H1 (cell line): ENCODE data around the gene BAIAP2. TPM values are rescaled to one million over a fixed set of nuclear protein-coding genes. Genes with fewer than 3 reads are reported as not detected.

Experiments
- ASH2L ChIP-seq: fragments of 200-600, 300-600 bp; sonication (generic); IDR thresholded peaks from one replicate; pipeline ENCODE4 v1.7.1; 2017; ENCODE audit warnings: low read length
- JUND ChIP-seq: IDR thresholded peaks from 2 replicates; pipeline ENCODE4 v1.6.1; 2011; ENCODE audit warnings: mild to moderate bottlenecking, improper control_type of control experiment, low read length
- POU5F1 ChIP-seq: IDR thresholded peaks from 2 replicates; pipeline ENCODE4 v1.6.1; 2011; ENCODE audit warnings: low read depth, mild to moderate bottlenecking, low read length, moderate library complexity
- RAD21 ChIP-seq, 2 experiments: IDR thresholded peaks in 1 of 2; conservative IDR thresholded peaks in 1 of 2; 2 replicates each; pipeline ENCODE4 v1.6.1; 2011; ENCODE audit warnings: low read depth in 2 of 2, low read length in 2 of 2, improper control_type of control experiment in 1 of 2, inconsistent platforms in 1 of 2, mild to moderate bottlenecking in 1 of 2, moderate library complexity in 1 of 2
- SAP30 ChIP-seq: fragments of 300-600 bp; sonication (generic); IDR thresholded peaks from 2 replicates; pipeline ENCODE4 v1.7.1; 2012; ENCODE audit warnings: low read length, moderate library complexity, mild to moderate bottlenecking, inconsistent platforms; ENCODE audit not compliant: insufficient read depth, insufficient replicate concordance
- SIX5 ChIP-seq: IDR thresholded peaks from 2 replicates; pipeline ENCODE4 v1.6.1; 2011; ENCODE audit warnings: mild to moderate bottlenecking, low read depth, low read length
- SP2 ChIP-seq: IDR thresholded peaks from 2 replicates; pipeline ENCODE4 v1.6.1; 2012; ENCODE audit warnings: mild to moderate bottlenecking, low read length, inconsistent platforms
- TAF1 ChIP-seq: IDR thresholded peaks from 2 replicates; pipeline ENCODE4 v1.6.1; 2011; ENCODE audit warnings: mild to moderate bottlenecking, low read depth, low read length
- polyA plus RNA-seq, 7 experiments: library from polyadenylated mRNA; depleted of rRNA in 3 of 7; stranded (reverse) in 5 of 7; unstranded in 2 of 7; fragments of >200 nt in 5 of 7; fragments of 200-250 nt in 2 of 7; gene quantifications; 1 replicate in 5 of 7; 2 replicates in 1 of 7; 4 replicates in 1 of 7; pipeline versions ENCODE4 v1.2.1 to v1.2.3, GENCODE V29; 2011 to 2013; ENCODE audit warnings: missing spikeins in 2 of 7, mixed read lengths in 2 of 7
- total RNA-seq: library from RNA; stranded (reverse); fragmentation: NEBNext Ultra II Directional; extraction: Animal tissue kit (Norgen Biotek cat#: 25700); gene quantifications from 2 replicates; pipeline ENCODE4 v1.2.1, GENCODE V29; 2021

BAIAP2 gene
- total and polyA plus RNA-seq, 2 of the 8 experiments (the other 6 are each of a cell fraction or from before 2014, with no cell fraction given): 10.0 to 22.8 TPM

GRCh38 chr17:81073967-81074839 lies 39.3 kb downstream of the BAIAP2 start (continued):
- TF ChIP-seq SIX5: no peak
- no peak for TF ChIP-seq TAF1
- no peak for TF ChIP-seq RAD21 (IDR thresholded peaks at IDR 0.05 in 1 of 2, conservative IDR thresholded peaks at IDR 0.05 in 1 of 2; ENCODE audit: low read depth in 2 of 2, low read length in 2 of 2)
- TF ChIP-seq ASH2L: no peak
- no peak for TF ChIP-seq POU5F1
- TF ChIP-seq SP2: no peak
- TF ChIP-seq SAP30: no peak
- no peak for TF ChIP-seq JUND
- TF ChIP-seq, all 59 proteins: peak for 0
